GM21423 (cell line): ENCODE results near the gene XAF1.
"Not testable (repeated sequence)": the region's sequence is repeated elsewhere in the genome, so short reads cannot be mapped to it uniquely, and the experiment has no call there.

Experiments
- ATAC-seq: cut with Tn5 transposase; IDR thresholded peaks from one replicate; pipeline ENCODE4 v1.9.1; 2021; ENCODE audit warnings: mild to moderate bottlenecking, moderate library complexity; ENCODE audit not compliant: unreplicated experiment

The XAF1 gene

DNA sequence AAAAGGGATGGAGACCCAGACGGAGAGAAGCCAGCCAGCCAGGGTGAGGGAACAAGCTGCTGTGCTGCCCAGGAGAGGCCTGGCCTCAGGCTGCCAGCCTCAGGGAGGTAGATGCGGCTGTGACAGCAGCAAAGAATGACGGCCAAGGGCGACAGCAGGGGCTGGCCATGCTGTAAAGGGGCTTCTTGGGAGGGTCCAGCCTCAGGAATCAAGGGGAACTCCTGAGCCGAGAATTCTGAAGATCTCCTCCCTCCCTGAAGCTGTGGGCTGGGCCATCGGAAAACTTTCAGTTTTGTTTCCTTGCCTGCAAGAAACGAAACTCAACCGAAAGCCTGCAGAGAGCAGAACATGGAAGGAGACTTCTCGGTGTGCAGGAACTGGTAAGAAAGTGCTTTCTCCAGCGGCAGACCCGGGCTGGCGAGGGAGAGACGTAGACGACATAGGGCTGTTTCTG, at the start of gene XAF1:
XAF1 (plus strand) TSS at position 316 of the 454 bp plus-strand sequence; CDS start at position 349, 33 bp downstream.
- no peak for ATAC-seq

GRCh38 chr17:6706499-6706898, 49.3 kb upstream of the XAF1 start:
- ATAC-seq = no peak

- ATAC-seq = no peak
These were observed 48.9 kb upstream of the XAF1 start for GRCh38 chr17:6706996-6707395.

DNA sequence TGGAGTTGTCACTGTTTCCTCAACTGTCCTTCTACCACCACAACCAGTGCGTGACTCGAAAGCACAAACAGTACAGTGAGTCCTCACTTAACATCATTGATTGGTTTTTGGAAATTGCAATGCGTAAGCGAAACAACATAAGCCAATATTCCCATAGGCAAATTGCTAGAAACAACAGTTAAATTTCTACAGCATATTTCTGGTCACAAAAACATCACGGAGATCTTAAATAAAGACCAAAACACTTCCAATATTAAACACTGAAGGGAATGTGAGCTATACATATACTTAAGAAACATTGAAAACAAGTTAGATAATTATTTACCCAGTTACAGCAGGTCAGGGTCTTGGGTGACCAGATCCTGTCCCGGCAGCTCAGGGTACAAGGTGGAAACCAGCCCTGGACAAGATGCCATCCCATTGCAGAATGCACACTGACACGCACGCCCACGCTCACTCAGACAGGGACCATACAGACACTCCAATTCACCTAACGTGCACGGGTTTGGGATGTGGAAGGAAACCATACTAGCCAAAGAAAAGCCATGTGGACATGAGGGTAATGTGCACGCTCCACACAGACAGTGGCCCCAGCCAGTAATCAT, 47.4 kb upstream of the XAF1 start:
- ATAC-seq = no peak

- no peak for ATAC-seq
These were observed 45.5 kb upstream of the XAF1 start for GRCh38 chr17:6710317-6710716.

GRCh38 chr17:6711081-6711674, 44.7 kb upstream of the XAF1 start:
- no peak for ATAC-seq

DNA sequence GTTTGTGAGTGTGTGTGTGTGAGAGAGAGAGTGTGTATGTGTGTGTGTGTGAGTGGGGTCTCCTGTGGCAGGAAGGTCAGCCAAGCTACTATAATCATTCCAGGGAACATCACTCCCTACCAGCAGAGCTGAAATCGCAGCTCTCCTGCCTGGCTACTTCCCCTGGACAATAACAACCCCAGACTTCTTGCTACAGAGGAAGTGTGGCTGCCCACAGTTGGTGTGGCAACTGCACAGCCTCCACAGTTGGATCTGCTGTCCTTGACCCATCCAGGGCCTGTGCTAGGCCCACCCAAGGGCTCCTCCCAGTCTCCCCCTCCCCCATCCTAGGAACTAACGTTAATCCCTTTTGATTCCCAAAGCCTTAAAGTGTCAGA, 44.2 kb upstream of the XAF1 start:
- ATAC-seq = no peak

DNA sequence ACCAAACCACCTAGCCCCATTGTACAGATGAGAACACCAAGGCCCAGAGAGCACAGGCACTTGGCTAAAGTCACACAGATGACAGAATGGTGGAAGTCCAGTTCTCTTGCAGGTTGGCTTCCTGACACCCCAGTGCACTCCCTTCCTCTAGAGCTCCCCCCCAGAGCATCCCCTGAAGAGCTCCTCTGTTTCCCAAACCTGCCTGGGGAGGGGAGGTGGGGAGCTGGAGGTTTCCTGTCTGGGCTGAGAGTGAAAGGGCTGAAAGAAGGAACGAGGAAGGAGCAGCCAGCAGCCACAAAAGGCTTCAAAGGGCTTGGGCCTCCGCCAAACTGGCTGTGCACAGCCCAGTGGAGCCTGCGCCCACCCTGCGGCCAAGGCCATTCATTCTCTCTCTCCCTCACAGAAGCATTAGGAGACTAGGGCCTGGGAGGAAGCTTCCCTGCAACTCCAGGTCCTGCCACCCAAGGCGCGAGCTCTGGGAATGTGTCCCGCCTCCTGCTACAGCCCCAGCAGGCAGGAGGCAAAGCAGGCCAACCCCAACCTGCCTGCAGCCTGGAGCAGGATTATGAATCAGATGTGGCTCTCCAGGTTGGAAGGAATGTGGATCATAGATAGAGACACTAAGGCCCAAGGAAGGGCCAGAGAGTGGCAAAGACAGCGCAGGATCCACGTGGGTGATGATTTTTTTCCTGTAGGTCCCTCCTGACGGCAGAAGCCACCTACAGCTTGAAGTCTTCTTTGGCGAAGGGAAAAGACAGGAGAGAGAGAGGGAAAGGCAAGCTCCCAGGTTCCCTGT, 43.6 kb upstream of the XAF1 start:
- no peak for ATAC-seq

- ATAC-seq = no peak
These were observed 43.1 kb upstream of the XAF1 start for GRCh38 chr17:6712854-6713129.

GRCh38 chr17:6713130-6713917, 42.5 kb upstream of the XAF1 start, which contains the start of gene SLC13A5:
SLC13A5 (minus strand) TSS chr17:6713369; CDS start chr17:6713333, 36 bp downstream.
- ATAC-seq = no peak

- ATAC-seq = no peak
These were observed 42.0 kb upstream of the XAF1 start for GRCh38 chr17:6713918-6714271.

DNA sequence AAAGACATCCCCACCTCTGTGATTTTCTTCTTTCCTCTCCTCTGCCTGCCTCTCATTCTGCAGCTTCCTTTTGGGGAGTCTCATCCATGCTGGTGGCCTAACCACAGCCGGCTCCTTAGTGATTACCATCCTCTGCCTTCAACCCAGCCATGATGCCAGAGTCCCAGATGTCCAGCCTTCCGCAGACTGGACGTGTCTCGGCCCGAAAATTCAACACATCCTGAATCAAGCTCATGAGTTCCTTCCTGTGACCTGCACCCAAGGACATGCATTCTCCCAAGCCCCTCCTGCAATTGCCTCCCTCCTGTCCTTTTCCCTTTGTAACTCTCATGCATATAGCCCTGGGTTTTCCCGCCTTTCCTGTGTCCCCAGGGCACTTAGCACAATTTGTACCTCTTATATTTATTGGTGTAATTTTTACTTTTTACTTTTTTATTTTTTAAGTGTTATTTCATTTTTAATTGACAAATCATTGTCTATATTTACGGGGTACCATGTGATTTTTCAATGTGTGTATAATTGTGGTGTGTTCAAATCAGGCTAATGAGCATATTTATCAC, 41.5 kb upstream of the XAF1 start:
- ATAC-seq = no peak

DNA sequence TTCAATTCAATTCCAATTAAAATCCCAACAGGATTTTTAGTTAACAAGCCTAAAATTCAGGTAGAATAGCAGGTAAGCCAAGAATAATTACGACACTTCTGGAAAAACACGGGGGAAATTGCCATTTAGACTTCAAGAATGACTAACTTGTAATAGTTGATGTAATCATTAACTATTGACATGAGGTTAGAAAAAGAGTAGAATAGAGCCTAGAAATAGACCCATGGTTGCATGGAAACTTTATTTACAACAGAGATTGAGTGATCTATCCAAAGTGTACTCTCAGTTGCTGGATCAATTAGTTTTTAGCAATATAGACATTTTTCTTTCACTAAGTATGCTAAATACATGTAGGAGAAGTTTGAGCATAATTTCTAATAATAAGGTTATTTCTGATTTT, 39.1 kb upstream of the XAF1 start:
- no peak for ATAC-seq

GRCh38 chr17:6721744-6722143, 34.1 kb upstream of the XAF1 start:
- no peak for ATAC-seq

DNA sequence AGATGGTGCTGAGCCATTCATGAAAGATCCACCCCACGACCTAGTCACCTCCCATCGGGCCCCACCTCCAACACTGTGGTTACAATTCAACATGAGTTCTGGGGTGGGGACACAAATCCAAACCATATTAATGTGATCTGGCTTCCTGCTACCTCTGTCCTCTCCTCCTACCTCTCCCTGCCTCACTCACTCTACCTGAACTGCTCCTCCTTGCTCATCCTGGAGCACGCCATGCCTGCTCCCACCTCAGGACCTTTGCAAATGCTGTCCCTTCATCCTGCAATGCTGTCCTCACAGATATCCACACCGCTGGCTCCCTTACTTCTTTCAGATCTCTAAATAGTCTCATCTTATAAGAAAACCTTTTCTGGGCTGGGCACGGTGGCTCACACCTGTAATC, 31.8 kb upstream of the XAF1 start:
- no peak for ATAC-seq

DNA sequence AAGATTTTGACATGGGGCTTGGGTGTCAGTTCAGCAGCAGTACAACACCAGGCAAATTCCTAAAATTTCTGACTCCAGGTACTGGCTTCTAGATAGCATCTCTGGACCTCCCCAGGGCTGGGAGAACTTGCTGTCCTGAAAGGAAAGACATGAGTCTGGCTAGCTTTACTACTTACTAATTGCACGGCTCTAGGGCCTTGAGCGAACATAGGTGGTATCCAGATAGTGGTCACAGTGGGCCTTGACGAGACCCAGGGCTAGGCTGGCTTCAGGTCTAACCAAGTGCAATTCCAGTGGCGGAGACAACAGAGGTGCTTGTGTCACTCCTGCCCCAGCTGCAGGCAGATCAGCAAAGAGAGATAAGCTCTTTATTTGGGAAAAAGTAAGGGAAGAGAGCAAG, 26.3 kb upstream of the XAF1 start:
- no peak for ATAC-seq

- ATAC-seq = not testable (repeated sequence)
These were observed 9.2 kb upstream of the XAF1 start for GRCh38 chr17:6746665-6747064.

DNA sequence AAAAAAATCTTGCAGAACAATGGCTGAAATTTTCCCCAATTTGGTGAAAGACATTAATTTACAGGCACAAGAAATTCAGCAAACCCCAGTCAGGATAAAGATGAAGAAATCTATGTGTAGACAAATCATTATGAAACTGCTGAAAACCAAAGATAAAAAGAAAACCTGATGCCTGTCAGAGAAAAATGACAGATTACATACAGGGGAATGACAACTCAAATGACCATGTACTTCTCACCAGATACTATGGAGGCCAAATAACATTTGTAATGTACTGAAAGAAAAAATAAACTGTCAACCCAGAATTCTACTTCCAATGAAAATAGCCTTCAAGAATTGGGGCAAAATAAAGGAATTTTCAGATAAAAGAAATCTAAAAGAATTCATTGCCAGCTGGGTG, 7.2 kb upstream of the XAF1 start:
- no peak for ATAC-seq

DNA sequence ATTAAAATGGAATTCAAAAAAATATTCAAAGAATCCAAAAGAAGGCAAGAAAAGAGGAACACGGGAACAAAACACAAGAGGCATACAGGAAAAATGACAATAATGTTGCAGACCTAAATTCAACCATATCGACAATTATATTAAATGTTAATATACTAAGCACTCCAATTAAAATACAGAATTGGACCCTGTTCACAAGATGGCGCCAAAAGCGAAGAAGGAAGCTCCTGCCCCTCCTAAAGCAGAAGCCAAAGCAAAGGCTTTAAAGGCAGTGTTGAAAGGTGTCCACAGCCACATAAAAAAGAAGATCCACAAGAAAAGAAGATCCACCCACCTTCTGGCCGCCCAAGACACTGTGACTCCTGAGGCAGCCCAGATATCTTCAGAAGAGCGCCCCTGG, 6.3 kb upstream of the XAF1 start:
- no peak for ATAC-seq

GRCh38 chr17:6752068-6752909, 3.6 kb upstream of the XAF1 start:
- ATAC-seq = no peak
